ENCODE data around the gene MPND. TPM values are rescaled to one million over a fixed set of nuclear protein-coding genes. Genes with fewer than 3 reads are reported as not detected.

Gene MPND
- total RNA-seq, 2 experiments from 2014 or later, result 12.6 to 18.0 TPM

- no peaks in the 10 kb centered on the region for H3K36me3 Mint-ChIP-seq (ENCODE audit: low read depth)
Measured at GRCh38 chr19:4303819-4304537, 39.4 kb upstream of the MPND start.

GRCh38 chr19:4304538-4305256 lies 38.7 kb upstream of the MPND start, which contains the start of gene FSD1:
Gene FSD1 (plus strand): TSS chr19:4304598. CDS start chr19:4304747, 149 bp downstream.
- DNase-seq (peak; percentile 90), ATAC-seq (peak; percentile 82)
- CTCF ChIA-PET, result interaction anchor here (0.6 kb wide), 3 partner anchors 47 to 1345 kb away, joined by 3 read pairs; no protein-coding TSS in a partner anchor
- H3K4me1 Mint-ChIP-seq, result peaks cover 34% of the 10 kb centered on the region
- H3K27ac Mint-ChIP-seq, result peak within 1 kb of the TSS; percentile 72
- peak within 1 kb of the TSS; percentile 66 for H3K4me3 Mint-ChIP-seq
- no peaks in the 10 kb centered on the region for H3K36me3 Mint-ChIP-seq (ENCODE audit: low read depth)
- H3K27me3 Mint-ChIP-seq, result no peaks in the 10 kb centered on the region
- intact Hi-C loops (cut with DNase I, micrococcal nuclease), result loop anchor here (1.0 to 5.0 kb wide), 5 partner anchors 24 to 98 kb away; partner anchors contain the start of genes CHAF1A (in 1 of the 2), MPND (in 1 of the 2) and YJU2 (in 1 of the 2)
- no peaks in the 10 kb centered on the region for H3K9me3 Mint-ChIP-seq (ENCODE audit: low read depth)
- POLR2A ChIA-PET, result interaction anchor here (0.5 kb wide), 1 partner anchor 28 kb away, joined by 5 read pairs; no protein-coding TSS in a partner anchor

More at GRCh38 chr19:4303819-4304537, 39.4 kb upstream of the MPND start:
- ChIA-PET POLR2A (no interaction called here), CTCF (interaction anchor here (0.6 kb wide), 3 partner anchors 310 to 1344 kb away, joined by 3 to 4 read pairs (median 3); no protein-coding TSS in a partner anchor)
- Mint-ChIP-seq H3K4me3 (peak overlapping the region; percentile 58), H3K9me3 (ENCODE audit: low read depth) (no peaks in the 10 kb centered on the region), H3K27ac (peak overlapping the region; percentile 72), H3K27me3 (no peaks in the 10 kb centered on the region), H3K4me1 (peaks cover 34% of the 10 kb centered on the region)
- intact Hi-C loops (cut with DNase I, micrococcal nuclease), result loop anchor here (1.0 to 5.0 kb wide), 6 partner anchors 24 to 98 kb away; partner anchors contain the start of genes CHAF1A (in 1 of the 2), EBI3 (in 1 of the 2), MPND (in 1 of the 2) and YJU2 (in 1 of the 2)
- DNase-seq (peak; percentile 30), ATAC-seq (no peak)

GRCh38 chr19:4305257-4305612 lies 38.1 kb upstream of the MPND start:
- no peak overlapping the region for H3K27ac Mint-ChIP-seq
- peaks cover 34% of the 10 kb centered on the region for H3K4me1 Mint-ChIP-seq
- intact Hi-C loops (cut with DNase I, micrococcal nuclease), result no loop called here
- no peaks in the 10 kb centered on the region for H3K9me3 Mint-ChIP-seq (ENCODE audit: low read depth)
- no peaks in the 10 kb centered on the region for H3K27me3 Mint-ChIP-seq
- no peak for DNase-seq
- H3K4me3 Mint-ChIP-seq, result peak overlapping the region; percentile 66
- CTCF ChIA-PET, result interaction anchor here (0.6 kb wide), 1 partner anchor 47 kb away, joined by 3 read pairs; no protein-coding TSS in a partner anchor
- peaks cover 1% of the 10 kb centered on the region for H3K36me3 Mint-ChIP-seq (ENCODE audit: low read depth)
- POLR2A ChIA-PET, result no interaction called here
- ATAC-seq, result no peak

- intact Hi-C loops (cut with DNase I, micrococcal nuclease), result no loop called here
- no peaks in the 10 kb centered on the region for H3K27me3 Mint-ChIP-seq
- H3K36me3 Mint-ChIP-seq (ENCODE audit: low read depth), result peaks cover 5% of the 10 kb centered on the region
- H3K9me3 Mint-ChIP-seq (ENCODE audit: low read depth), result no peaks in the 10 kb centered on the region
- no peak overlapping the region for H3K27ac Mint-ChIP-seq
- DNase-seq, result no peak
- peaks cover 31% of the 10 kb centered on the region for H3K4me1 Mint-ChIP-seq
- H3K4me3 Mint-ChIP-seq, result peak overlapping the region; percentile 66
- ChIA-PET POLR2A (no interaction called here), CTCF (interaction anchor here (0.6 kb wide), 1 partner anchor 46 kb away, joined by 3 read pairs; no protein-coding TSS in a partner anchor)
- ATAC-seq, result no peak
Measured at GRCh38 chr19:4305659-4306058, 37.7 kb upstream of the MPND start.

- peaks cover 5% of the 10 kb centered on the region for H3K36me3 Mint-ChIP-seq (ENCODE audit: low read depth)
- H3K4me1 Mint-ChIP-seq, result no peaks in the 10 kb centered on the region
- peak; percentile 74 for ATAC-seq
- H3K4me3 Mint-ChIP-seq, result no peak overlapping the region
- ChIA-PET CTCF (interaction anchor here (1.6 kb wide), 1 partner anchor 9 kb away, joined by 4 read pairs; no protein-coding TSS in a partner anchor), POLR2A (no interaction called here)
- intact Hi-C loops (cut with DNase I, micrococcal nuclease), result no loop called here
- DNase-seq, result peak; percentile 52
- no peak overlapping the region for H3K27ac Mint-ChIP-seq
- H3K9me3 Mint-ChIP-seq (ENCODE audit: low read depth), result no peaks in the 10 kb centered on the region
- H3K27me3 Mint-ChIP-seq, result no peaks in the 10 kb centered on the region
Measured at GRCh38 chr19:4310247-4311121, 32.9 kb upstream of the MPND start.

GRCh38 chr19:4313847-4314490 lies 29.4 kb upstream of the MPND start:
- POLR2A ChIA-PET, result no interaction called here
- Mint-ChIP-seq H3K36me3 (ENCODE audit: low read depth) (peaks cover 5% of the 10 kb centered on the region), H3K27me3 (no peaks in the 10 kb centered on the region), H3K9me3 (ENCODE audit: low read depth) (no peaks in the 10 kb centered on the region), H3K4me3 (no peak overlapping the region), H3K27ac (no peak overlapping the region), H3K4me1 (no peaks in the 10 kb centered on the region)
- CTCF ChIA-PET, result no interaction called here
- no peak for DNase-seq
- intact Hi-C loops (cut with DNase I, micrococcal nuclease), result no loop called here
- ATAC-seq, result no peak

GRCh38 chr19:4316956-4317355 lies 26.4 kb upstream of the MPND start:
- no peaks in the 10 kb centered on the region for H3K4me1 Mint-ChIP-seq
- H3K4me3 Mint-ChIP-seq, result no peak overlapping the region
- no peaks in the 10 kb centered on the region for H3K27me3 Mint-ChIP-seq
- ATAC-seq (no peak), DNase-seq (no peak)
- intact Hi-C loops (cut with DNase I, micrococcal nuclease), result no loop called here
- no peaks in the 10 kb centered on the region for H3K36me3 Mint-ChIP-seq (ENCODE audit: low read depth)
- POLR2A ChIA-PET, result no interaction called here
- CTCF ChIA-PET, result interaction anchor here (1.0 kb wide), 1 partner anchor 11 kb away, joined by 3 read pairs; no protein-coding TSS in a partner anchor
- H3K9me3 Mint-ChIP-seq (ENCODE audit: low read depth), result peaks cover 4% of the 10 kb centered on the region
- no peak overlapping the region for H3K27ac Mint-ChIP-seq

GRCh38 chr19:4318460-4318859 lies 24.9 kb upstream of the MPND start:
- H3K36me3 Mint-ChIP-seq (ENCODE audit: low read depth), result no peaks in the 10 kb centered on the region
- H3K4me3 Mint-ChIP-seq, result no peak overlapping the region
- ATAC-seq (no peak), DNase-seq (no peak)
- intact Hi-C loops (cut with DNase I, micrococcal nuclease), result no loop called here
- H3K27ac Mint-ChIP-seq, result no peak overlapping the region
- H3K4me1 Mint-ChIP-seq, result no peaks in the 10 kb centered on the region
- peaks cover 4% of the 10 kb centered on the region for H3K9me3 Mint-ChIP-seq (ENCODE audit: low read depth)
- ChIA-PET POLR2A (interaction anchor here (0.8 kb wide), 1 partner anchor 9 kb away, joined by 4 read pairs; no protein-coding TSS in a partner anchor), CTCF (interaction anchor here (1.1 kb wide), 1 partner anchor 21 kb away, joined by 3 read pairs; no protein-coding TSS in a partner anchor)
- H3K27me3 Mint-ChIP-seq, result no peaks in the 10 kb centered on the region

- Mint-ChIP-seq H3K4me3 (no peak overlapping the region), H3K4me1 (no peaks in the 10 kb centered on the region), H3K36me3 (ENCODE audit: low read depth) (no peaks in the 10 kb centered on the region), H3K9me3 (ENCODE audit: low read depth) (peaks cover 4% of the 10 kb centered on the region), H3K27ac (no peak overlapping the region), H3K27me3 (no peaks in the 10 kb centered on the region)
- no peak for DNase-seq
- ChIA-PET POLR2A (interaction anchor here (0.6 to 0.8 kb wide), 3 partner anchors 10 to 113 kb away, joined by 3 to 5 read pairs (median 4); no protein-coding TSS in a partner anchor), CTCF (interaction anchor here (1.0 to 1.4 kb wide), 8 partner anchors 8 to 85 kb away, joined by 3 to 4 read pairs (median 3); no protein-coding TSS in a partner anchor)
- no peak for ATAC-seq
- intact Hi-C loops (cut with DNase I, micrococcal nuclease), result no loop called here
Measured at GRCh38 chr19:4319067-4319718, 24.2 kb upstream of the MPND start.

GRCh38 chr19:4320419-4320818 lies 22.9 kb upstream of the MPND start:
- Mint-ChIP-seq H3K27me3 (no peaks in the 10 kb centered on the region), H3K36me3 (ENCODE audit: low read depth) (no peaks in the 10 kb centered on the region), H3K27ac (no peak overlapping the region), H3K4me3 (no peak overlapping the region), H3K9me3 (ENCODE audit: low read depth) (peaks cover 4% of the 10 kb centered on the region), H3K4me1 (no peaks in the 10 kb centered on the region)
- ATAC-seq (no peak), DNase-seq (no peak)
- CTCF ChIA-PET, result interaction anchor here (1.0 to 1.3 kb wide), 5 partner anchors 10 to 86 kb away, joined by 3 to 4 read pairs (median 4); no protein-coding TSS in a partner anchor
- intact Hi-C loops (cut with DNase I, micrococcal nuclease), result no loop called here
- POLR2A ChIA-PET, result interaction anchor here (0.6 to 1.1 kb wide), 3 partner anchors 22 to 551 kb away, joined by 3 to 4 read pairs (median 3); no protein-coding TSS in a partner anchor

All from activated CD4-positive, alpha-beta T cell treated with anti-CD3 and anti-CD28 coated beads for 36 hours (primary cell).